ENCODE data around the gene SGMS1.

- no peak for TF ChIP-seq POLR2A (IDR thresholded peaks at IDR 0.05; ENCODE audit: low read length)
- no peak for TF ChIP-seq GATA1 (IDR thresholded peaks at IDR 0.05; ENCODE audit: low read depth, low read length)
Observed at GRCh38 chr10:50375745-50376144, 248.0 kb downstream of the SGMS1 start.
